ENCODE measurements around the gene CROCC2.
"Not testable (repeated sequence)": the region's sequence is repeated elsewhere in the genome, so short reads cannot be mapped to it uniquely, and the experiment has no call there.

CROCC2 gene

DNA sequence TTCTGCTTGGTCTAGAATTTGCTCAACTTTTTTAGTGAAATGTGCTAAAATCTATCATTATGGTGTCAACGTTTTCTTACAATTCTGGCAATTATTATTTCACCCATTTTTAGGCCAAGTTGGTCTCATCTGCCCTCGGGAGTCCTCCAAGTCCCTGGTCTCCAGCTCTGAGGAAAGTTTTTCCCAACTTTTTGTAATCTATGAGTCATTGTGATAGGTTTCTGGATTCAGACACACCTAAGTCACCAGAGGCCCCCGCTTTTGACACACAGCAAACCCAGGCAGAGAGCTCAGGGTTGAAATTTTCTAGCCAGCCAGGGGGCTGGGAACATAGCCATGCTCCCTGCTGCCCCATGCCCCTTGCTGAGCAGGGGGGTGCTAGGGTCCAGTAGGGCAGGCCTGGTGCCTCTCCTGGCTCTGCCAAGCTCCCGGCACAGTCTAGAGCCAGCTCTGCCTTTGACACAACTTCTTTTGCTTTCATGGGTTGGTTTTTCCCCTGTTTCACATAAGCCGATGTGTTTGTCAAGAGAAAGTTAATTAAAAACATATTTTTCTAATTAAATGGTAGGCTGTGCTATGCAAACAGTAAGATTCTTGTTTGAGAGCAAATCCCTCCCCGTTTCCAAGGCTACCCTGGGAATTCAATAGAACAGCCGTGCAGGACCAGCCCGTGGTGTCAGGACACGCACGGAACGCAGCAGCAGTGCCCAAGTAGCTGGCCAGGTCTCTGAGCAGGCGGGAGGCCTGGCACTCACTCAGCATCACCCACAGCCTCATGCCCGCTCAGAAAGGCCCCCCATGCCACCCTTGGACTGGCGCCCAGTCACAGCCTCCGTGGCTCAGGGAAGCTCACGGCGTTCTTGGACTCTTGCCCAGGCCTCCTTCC lies 66.7 kb downstream of the CROCC2 start:
- no peak overlapping the region for H3K4me3 ChIP-seq (ENCODE audit: low read depth, low read length)
- no peaks in the 10 kb centered on the region for H3K27me3 ChIP-seq (ENCODE audit: insufficient read depth, low read depth, severe bottlenecking)
- DNase-seq: no peak
- H3K27ac ChIP-seq: no peak overlapping the region
- H3K36me3 ChIP-seq: no peaks in the 10 kb centered on the region
- TF ChIP-seq, protein P1, sequence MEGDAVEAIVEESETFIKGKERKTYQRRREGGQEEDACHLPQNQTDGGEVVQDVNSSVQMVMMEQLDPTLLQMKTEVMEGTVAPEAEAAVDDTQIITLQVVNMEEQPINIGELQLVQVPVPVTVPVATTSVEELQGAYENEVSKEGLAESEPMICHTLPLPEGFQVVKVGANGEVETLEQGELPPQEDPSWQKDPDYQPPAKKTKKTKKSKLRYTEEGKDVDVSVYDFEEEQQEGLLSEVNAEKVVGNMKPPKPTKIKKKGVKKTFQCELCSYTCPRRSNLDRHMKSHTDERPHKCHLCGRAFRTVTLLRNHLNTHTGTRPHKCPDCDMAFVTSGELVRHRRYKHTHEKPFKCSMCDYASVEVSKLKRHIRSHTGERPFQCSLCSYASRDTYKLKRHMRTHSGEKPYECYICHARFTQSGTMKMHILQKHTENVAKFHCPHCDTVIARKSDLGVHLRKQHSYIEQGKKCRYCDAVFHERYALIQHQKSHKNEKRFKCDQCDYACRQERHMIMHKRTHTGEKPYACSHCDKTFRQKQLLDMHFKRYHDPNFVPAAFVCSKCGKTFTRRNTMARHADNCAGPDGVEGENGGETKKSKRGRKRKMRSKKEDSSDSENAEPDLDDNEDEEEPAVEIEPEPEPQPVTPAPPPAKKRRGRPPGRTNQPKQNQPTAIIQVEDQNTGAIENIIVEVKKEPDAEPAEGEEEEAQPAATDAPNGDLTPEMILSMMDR (IDR thresholded peaks at IDR 0.05; ENCODE audit: low read depth, low read length): no peak
- peaks cover 6% of the 10 kb centered on the region for H3K9me3 ChIP-seq (ENCODE audit: severe bottlenecking)

DNA sequence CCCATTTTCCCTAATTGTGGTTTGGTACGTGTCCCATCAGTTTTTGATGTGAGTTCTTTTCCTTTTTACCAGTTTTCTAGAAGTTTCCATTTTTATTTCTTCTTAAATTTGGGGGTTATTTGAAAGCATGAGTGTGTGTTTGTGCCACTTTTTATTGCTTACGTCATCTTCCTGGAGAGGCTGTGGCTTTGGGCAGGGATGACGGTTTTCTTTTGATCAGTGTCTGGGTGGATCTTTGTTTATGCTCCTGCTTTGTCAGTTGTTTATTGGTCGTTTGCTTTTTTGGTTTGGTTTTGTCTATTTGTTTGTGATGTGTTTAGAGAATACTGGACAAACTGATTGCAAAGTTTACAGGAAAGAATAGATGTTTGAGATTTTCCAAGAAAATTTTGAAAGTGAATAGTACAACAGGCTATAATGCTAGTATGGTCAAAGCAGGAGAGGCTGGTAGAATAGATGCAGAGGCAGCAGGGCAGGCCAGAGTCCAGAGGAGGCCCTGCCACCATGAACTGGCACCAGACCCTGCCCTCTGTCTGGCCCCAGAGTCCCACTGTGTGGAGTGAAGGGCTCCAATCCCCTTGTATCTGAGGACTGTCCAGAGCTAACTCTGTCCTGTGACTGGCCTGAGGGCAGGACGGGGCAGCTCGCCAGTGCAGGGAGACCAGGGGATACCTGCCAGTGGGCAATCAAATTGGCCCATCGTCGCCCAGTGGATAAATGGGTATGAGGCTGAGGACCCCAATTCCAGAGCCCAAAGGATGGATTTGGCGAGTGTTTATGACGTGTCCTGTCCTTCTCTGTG lies 68.8 kb downstream of the CROCC2 start:
- no peak for DNase-seq
- no peaks in the 10 kb centered on the region for H3K36me3 ChIP-seq
- no peak overlapping the region for H3K4me3 ChIP-seq (ENCODE audit: low read depth, low read length)
- no peak overlapping the region for H3K27ac ChIP-seq
- no peaks in the 10 kb centered on the region for H3K27me3 ChIP-seq (ENCODE audit: insufficient read depth, low read depth, severe bottlenecking)
- TF ChIP-seq, protein P1 (IDR thresholded peaks at IDR 0.05; ENCODE audit: low read depth, low read length): no peak
- peaks cover 6% of the 10 kb centered on the region for H3K9me3 ChIP-seq (ENCODE audit: severe bottlenecking)

DNA sequence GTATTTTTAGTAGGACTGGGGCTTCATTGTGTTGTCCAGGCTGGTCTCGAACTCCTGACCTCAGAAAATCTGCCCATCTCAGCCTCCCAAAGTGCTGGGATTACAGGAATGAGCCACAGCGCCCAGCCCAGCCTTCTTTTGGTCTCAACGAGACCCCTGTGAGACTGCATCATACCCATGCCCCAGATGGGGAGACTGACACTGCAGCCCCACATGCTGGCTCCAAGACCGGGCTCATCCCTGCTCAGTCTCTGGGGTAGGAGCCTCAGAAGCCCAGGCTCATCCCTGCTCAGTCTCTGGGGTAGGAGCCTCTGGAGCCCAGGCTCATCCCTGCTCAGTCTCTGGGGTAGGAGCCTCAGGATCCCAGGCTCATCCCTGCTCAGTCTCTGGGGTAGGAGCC lies 69.8 kb downstream of the CROCC2 start:
- H3K36me3 ChIP-seq; DNase-seq; H3K9me3 ChIP-seq (ENCODE audit: severe bottlenecking); H3K27ac ChIP-seq; H3K4me3 ChIP-seq (ENCODE audit: low read depth, low read length); H3K27me3 ChIP-seq (ENCODE audit: insufficient read depth, low read depth, severe bottlenecking): not testable (repeated sequence)

DNA sequence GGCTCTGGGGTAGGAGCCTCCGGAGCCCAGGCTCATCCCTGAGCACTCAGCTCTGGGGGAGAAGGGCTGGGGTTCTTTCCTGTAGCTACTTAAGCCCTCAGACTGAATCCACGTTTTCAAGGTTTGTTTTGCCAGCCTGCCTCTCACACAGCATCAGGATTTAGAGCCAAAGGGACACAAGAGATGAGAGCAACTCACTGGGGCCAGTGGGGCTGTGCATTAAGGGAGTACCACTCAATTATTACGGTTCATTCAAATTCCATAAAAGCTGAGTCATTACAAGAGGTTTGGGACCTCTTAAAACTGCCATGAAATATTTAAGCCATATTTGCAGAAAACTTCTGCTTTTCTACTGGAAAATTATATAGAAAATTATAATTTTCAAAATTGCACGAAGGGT lies 75.1 kb downstream of the CROCC2 start:
- TF ChIP-seq, protein P1 (IDR thresholded peaks at IDR 0.05; ENCODE audit: low read depth, low read length): no peak
- DNase-seq: no peak
- no peak overlapping the region for H3K4me3 ChIP-seq (ENCODE audit: low read depth, low read length)

DNA sequence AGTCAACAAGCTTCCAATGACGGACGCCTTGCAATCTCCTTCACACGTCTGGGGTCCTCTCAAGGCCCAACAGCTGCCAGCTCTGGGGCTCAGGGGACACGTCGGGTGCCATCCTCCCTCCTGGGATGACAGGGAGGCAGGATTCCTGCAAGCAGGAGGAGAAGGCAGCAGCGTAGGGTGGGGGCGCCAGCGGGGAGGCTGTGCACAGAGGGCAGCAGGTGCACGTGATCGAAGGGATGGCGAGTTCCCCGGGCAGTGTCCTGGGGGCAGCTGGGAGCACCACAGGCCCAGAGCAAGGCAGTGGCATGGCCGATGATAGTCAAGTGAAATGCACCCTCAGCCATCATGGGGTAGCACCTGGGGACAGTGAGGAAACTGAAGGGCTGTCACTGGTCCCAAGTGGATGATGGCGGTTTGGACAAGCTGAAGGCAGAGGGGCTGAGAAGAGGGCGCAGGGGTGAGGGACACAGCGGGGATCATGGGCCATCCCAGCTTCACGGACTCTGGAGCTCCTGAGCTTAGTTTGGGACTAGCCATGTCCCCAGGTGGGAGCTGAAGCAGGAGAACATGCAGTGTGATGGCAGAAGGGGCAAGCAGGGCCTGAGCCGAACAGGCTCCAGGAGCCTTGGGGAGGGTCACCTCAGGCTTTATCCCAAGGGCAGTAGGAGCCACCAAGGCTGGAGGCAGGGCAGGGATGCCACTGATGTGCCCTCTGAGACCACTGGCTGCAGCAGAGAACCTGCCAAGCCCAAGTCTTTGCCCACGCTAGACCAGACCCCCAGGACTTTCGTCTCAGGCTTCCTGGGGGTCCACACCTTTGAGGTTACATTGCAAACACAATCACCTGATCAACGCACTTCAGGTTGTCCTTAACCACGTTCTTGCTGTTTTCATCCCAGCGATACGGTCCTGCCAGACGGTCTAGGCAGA lies 76.0 kb downstream of the CROCC2 start:
- TF ChIP-seq, protein P1 (IDR thresholded peaks at IDR 0.05; ENCODE audit: low read depth, low read length): 0 out of 2 replicates have a peak, but pooled peaks have one; percentile 5
- peak; percentile 9 for DNase-seq
- no peak overlapping the region for H3K4me3 ChIP-seq (ENCODE audit: low read depth, low read length)
- H3K27ac ChIP-seq: no peak overlapping the region
- peaks cover 3% of the 10 kb centered on the region for H3K27me3 ChIP-seq (ENCODE audit: insufficient read depth, low read depth, severe bottlenecking)
- H3K9me3 ChIP-seq (ENCODE audit: severe bottlenecking): no peaks in the 10 kb centered on the region
- no peaks in the 10 kb centered on the region for H3K36me3 ChIP-seq

More for the DNA sequence above, 75.1 kb downstream of the CROCC2 start:
- H3K36me3 ChIP-seq: no peaks in the 10 kb centered on the region
- H3K9me3 ChIP-seq (ENCODE audit: severe bottlenecking): no peaks in the 10 kb centered on the region
- no peak overlapping the region for H3K27ac ChIP-seq
- peaks cover 3% of the 10 kb centered on the region for H3K27me3 ChIP-seq (ENCODE audit: insufficient read depth, low read depth, severe bottlenecking)

All from WERI-Rb-1 (cell line).